B cell (primary cell): ENCODE measurements around the gene UGT1A7. TPM values are rescaled to one million over a fixed set of nuclear protein-coding genes. Genes with fewer than 3 reads are reported as not detected.

ENCODE experiments used
- ATAC-seq: fragments of 200-7000 bp; cut with Tn5 transposase; one replicate; pipeline ENCODE4 v1.10.0; 2021; ENCODE audit warnings: low read depth, mild to moderate bottlenecking, moderate number of reproducible peaks, moderate library complexity
- CTCF ChIA-PET: fragments of 350-600 bp; sonication (Branson Sonifier 250); formaldehyde crosslinking; loops from one replicate; lab custom pipeline; 2021; ENCODE audit warnings: antibody characterized with exemption, inconsistent platforms; lab: Charles Lee
- POLR2A ChIA-PET: fragments of 350-600 bp; sonication (Branson Sonifier 250); formaldehyde crosslinking; loops from one replicate; lab custom pipeline; 2021; ENCODE audit warnings: antibody characterized with exemption; lab: Charles Lee
- DNase-seq: peaks from one replicate; pipeline ENCODE4 v3.0.0; 2013
- H2AFZ ChIP-seq: 2 replicates; pipeline ENCODE4 v1.6.1; 2012; ENCODE audit warnings: mild to moderate bottlenecking, low read depth, low read length; ENCODE audit not compliant: insufficient read depth, poor library complexity, severe bottlenecking
- H3K27ac ChIP-seq, 2 donors: 1 replicate in 1 of 2; 2 replicates in 1 of 2; pipeline ENCODE4 v1.5.1; 2012 to 2013; ENCODE audit warnings: low read length in 2 of 2, mild to moderate bottlenecking in 2 of 2, moderate library complexity in 1 of 2
- H3K27me3 ChIP-seq, 4 experiments: fragments of 200-600 bp in 1 of 4; sonication (generic) in 1 of 4; replicated peaks in 1 of 4; 1 replicate in 2 of 4; 2 replicates in 2 of 4; pipeline versions ENCODE4 v1.6.1 to v1.7.0; 2013 to 2016; ENCODE audit warnings: low read length in 3 of 4, mild to moderate bottlenecking in 2 of 4, mixed read lengths in 1 of 4, moderate library complexity in 1 of 4; ENCODE audit not compliant: insufficient read depth in 4 of 4, control insufficient read depth in 3 of 4; ENCODE audit errors: control extremely low read depth in 1 of 4
- H3K36me3 ChIP-seq, 2 experiments: replicated peaks in 1 of 2; 1 replicate in 1 of 2; 2 replicates in 1 of 2; pipeline versions ENCODE4 v1.6.1 to v1.7.1; 2013; ENCODE audit warnings: low read length in 1 of 2; ENCODE audit not compliant: insufficient read depth in 2 of 2, control insufficient read depth in 1 of 2; ENCODE audit errors: control extremely low read depth in 1 of 2, extremely low read depth in 1 of 2
- H3K4me1 ChIP-seq, 2 donors: fragments of 200-600 bp in 1 of 2; sonication (generic) in 1 of 2; 1 replicate in 1 of 2; 2 replicates in 1 of 2; pipeline versions ENCODE4 v1.5.1 to v1.6.1; 2013 to 2017; ENCODE audit warnings: low read length in 2 of 2; ENCODE audit not compliant: control insufficient read depth in 2 of 2, insufficient read depth in 2 of 2
- H3K4me2 ChIP-seq: replicated peaks from 2 replicates; pipeline ENCODE3; 2012; ENCODE audit warnings: mild to moderate bottlenecking, low read depth, low read length; ENCODE audit not compliant: poor library complexity, severe bottlenecking
- H3K4me3 ChIP-seq, 5 experiments: fragments of 200-600 bp in 1 of 5; sonication (generic) in 1 of 5; 1 replicate in 3 of 5; 2 replicates in 2 of 5; pipeline versions ENCODE4 v1.5.1 to v1.7.0; 2011 to 2016; ENCODE audit warnings: low read length in 4 of 5, mild to moderate bottlenecking in 4 of 5, low read depth in 2 of 5, control low read depth in 1 of 5, moderate library complexity in 1 of 5; ENCODE audit not compliant: insufficient read depth in 1 of 5; ENCODE audit errors: control extremely low read depth in 1 of 5, extremely low read depth in 1 of 5
- H3K79me2 ChIP-seq: fragments of 200-600 bp; sonication (generic); one replicate; pipeline ENCODE4 v1.6.0; 2016; ENCODE audit warnings: low read length; ENCODE audit not compliant: control insufficient read depth, insufficient read depth
- H3K9ac ChIP-seq: fragments of 200-600 bp; sonication (generic); 2 replicates; pipeline ENCODE4 v1.6.1; 2017; ENCODE audit warnings: mild to moderate bottlenecking, low read length, moderate library complexity
- H3K9me3 ChIP-seq, 3 donors: one replicate each; pipeline versions ENCODE4 v1.6.1 to v1.7.1; 2013; ENCODE audit warnings: low read length in 2 of 3; ENCODE audit not compliant: control insufficient read depth in 2 of 3, insufficient read depth in 1 of 3; ENCODE audit errors: control extremely low read depth in 1 of 3
- H4K20me1 ChIP-seq: 2 replicates; pipeline ENCODE4 v1.6.0; 2012; ENCODE audit warnings: mild to moderate bottlenecking, low read length; ENCODE audit not compliant: insufficient read depth, control insufficient read depth, poor library complexity, severe bottlenecking
- H3K27ac Mint-ChIP-seq: one replicate; pipeline ENCODE4 v1.8.0; 2021; ENCODE audit warnings: mixed read lengths
- H3K27me3 Mint-ChIP-seq: one replicate; pipeline ENCODE4 v1.8.0; 2021; ENCODE audit warnings: mixed read lengths
- H3K4me1 Mint-ChIP-seq: one replicate; pipeline ENCODE4 v1.8.0; 2021; ENCODE audit warnings: mixed read lengths
- H3K4me3 Mint-ChIP-seq: one replicate; pipeline ENCODE4 v1.8.0; 2021; ENCODE audit warnings: mixed read lengths
- H3K9me3 Mint-ChIP-seq: one replicate; pipeline ENCODE4 v1.8.0; 2022; ENCODE audit warnings: mixed read lengths; ENCODE audit not compliant: insufficient read depth
- EZH2 ChIP-seq: IDR thresholded peaks from 2 replicates; pipeline ENCODE4 v1.6.1; 2012; ENCODE audit warnings: borderline replicate concordance, low read depth, mild to moderate bottlenecking, moderate library complexity, low read length; ENCODE audit not compliant: insufficient read depth, poor library complexity, severe bottlenecking
- WGBS: methylation state at CpG from one replicate; pipeline ENCODE4 v1.1.5; 2013; ENCODE audit warnings: missing lambda C conversion rate; ENCODE audit not compliant: insufficient coverage; 5-methylcytosine and 5-hydroxymethylcytosine counted together
- intact Hi-C: fragments of 100-400 bp; cut with micrococcal nuclease; formaldehyde crosslinking; loops from one replicate; pipeline ENCODE4 v1.10.0; 2022
- polyA plus RNA-seq: library from polyadenylated mRNA; depleted of rRNA; stranded (reverse); fragments of >200 nt; gene quantifications from 2 replicates; pipeline ENCODE4 v1.2.3, GENCODE V29; 2012
- total RNA-seq, 2 donors: library from RNA; stranded (reverse); fragments of 120-200 nt in 1 of 2; gene quantifications; 1 replicate in 1 of 2; 2 replicates in 1 of 2; pipeline versions ENCODE4 v1.2.3 to v1.2.4, GENCODE V29; 2013 to 2022
- TF ChIP-seq, protein P1 (sequence below): fragments of 200-600 bp; IDR thresholded peaks from one replicate; pipeline ENCODE4 v1.8.0; 2022; ENCODE audit warnings: antibody characterized with exemption, mild to moderate bottlenecking

UGT1A7 gene
- total and polyA plus RNA-seq, 2 donors (not counting 1 experiment from before 2014, with no cell fraction given) = not detected

DNA sequence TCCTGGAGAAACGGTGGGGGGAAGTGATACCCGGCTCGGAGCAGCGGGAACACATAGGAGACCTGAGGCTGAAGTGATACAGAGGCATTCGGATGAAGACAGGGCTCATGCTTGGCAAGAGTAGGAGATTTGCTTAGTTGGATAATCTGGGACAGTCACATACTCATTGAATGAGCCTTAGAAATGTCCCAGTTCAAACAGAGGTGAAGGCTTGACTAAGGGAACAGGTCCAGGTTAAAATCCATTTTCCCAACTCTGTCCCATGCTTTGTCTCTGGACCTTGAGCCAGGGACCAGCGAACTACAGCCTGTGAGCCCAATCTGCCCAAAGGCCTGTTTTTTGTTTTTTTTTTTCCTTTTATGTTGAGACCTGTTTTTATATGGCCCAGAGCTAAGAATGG, 12.3 kb downstream of the UGT1A7 start:
- TF ChIP-seq EZH2 = no peak
- TF ChIP-seq, protein P1, sequence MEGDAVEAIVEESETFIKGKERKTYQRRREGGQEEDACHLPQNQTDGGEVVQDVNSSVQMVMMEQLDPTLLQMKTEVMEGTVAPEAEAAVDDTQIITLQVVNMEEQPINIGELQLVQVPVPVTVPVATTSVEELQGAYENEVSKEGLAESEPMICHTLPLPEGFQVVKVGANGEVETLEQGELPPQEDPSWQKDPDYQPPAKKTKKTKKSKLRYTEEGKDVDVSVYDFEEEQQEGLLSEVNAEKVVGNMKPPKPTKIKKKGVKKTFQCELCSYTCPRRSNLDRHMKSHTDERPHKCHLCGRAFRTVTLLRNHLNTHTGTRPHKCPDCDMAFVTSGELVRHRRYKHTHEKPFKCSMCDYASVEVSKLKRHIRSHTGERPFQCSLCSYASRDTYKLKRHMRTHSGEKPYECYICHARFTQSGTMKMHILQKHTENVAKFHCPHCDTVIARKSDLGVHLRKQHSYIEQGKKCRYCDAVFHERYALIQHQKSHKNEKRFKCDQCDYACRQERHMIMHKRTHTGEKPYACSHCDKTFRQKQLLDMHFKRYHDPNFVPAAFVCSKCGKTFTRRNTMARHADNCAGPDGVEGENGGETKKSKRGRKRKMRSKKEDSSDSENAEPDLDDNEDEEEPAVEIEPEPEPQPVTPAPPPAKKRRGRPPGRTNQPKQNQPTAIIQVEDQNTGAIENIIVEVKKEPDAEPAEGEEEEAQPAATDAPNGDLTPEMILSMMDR = no peak
- intact Hi-C loops = no loop called here
- Mint-ChIP-seq H3K27ac (no peak overlapping the region), H3K27me3 (peaks cover 16% of the 10 kb centered on the region), H3K4me3 (no peak overlapping the region), H3K4me1 (no peaks in the 10 kb centered on the region), H3K9me3 (no peaks in the 10 kb centered on the region)
- Histone ChIP-seq H3K36me3 (no peaks in the 10 kb centered on the region), H3K4me3 (no peak overlapping the region), H2AFZ (no peak overlapping the region), H3K9me3 (no peaks in the 10 kb centered on the region), H3K27ac (no peak overlapping the region), H3K9ac (no peak overlapping the region), H3K4me2 (no peak overlapping the region), H4K20me1 (no peaks in the 10 kb centered on the region), H3K79me2 (no peaks in the 10 kb centered on the region), H3K27me3 (no peaks in the 10 kb centered on the region), H3K4me1 (no peaks in the 10 kb centered on the region)
- ChIA-PET POLR2A (no interaction called here), CTCF (no interaction called here)
- WGBS = 98% methylated on average over 5 of the region's 6 CpGs
- DNase-seq (no peak), ATAC-seq (no peak)

DNA sequence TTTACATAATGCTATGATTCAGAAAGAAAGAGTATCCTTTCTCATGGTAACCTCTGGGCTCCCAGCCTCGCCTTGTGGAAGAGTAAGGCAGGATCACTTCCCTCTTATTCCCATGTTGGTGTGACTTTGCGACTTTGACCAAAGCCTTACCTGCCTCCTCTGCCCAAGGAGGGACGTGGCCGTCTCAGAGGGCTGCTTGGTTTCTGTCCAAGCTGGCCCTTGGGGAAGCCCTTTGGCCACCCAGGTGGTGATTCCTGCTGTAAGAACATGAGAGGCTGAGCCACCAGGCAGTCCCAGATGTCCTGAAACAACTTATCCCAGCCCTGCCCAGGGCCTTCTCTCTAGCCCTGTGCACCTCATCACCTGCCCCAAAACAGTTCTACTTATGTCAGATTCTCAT, 17.0 kb downstream of the UGT1A7 start:
- H3K27ac ChIP-seq = no peak overlapping the region
- no peaks in the 10 kb centered on the region for H3K27me3 ChIP-seq
- TF ChIP-seq, protein P1 = no peak
- TF ChIP-seq EZH2 = no peak
- DNase-seq (no peak), ATAC-seq (no peak)
- peaks cover 14% of the 10 kb centered on the region for H3K27me3 Mint-ChIP-seq
- WGBS = 92% methylated on average over 3 of the region's 4 CpGs
- H3K79me2 ChIP-seq = no peaks in the 10 kb centered on the region
- no peaks in the 10 kb centered on the region for H4K20me1 ChIP-seq
- no peak overlapping the region for H2AFZ ChIP-seq
- no peaks in the 10 kb centered on the region for H3K4me1 Mint-ChIP-seq
- H3K9ac ChIP-seq = no peak overlapping the region
- intact Hi-C loops = no loop called here
- ChIA-PET POLR2A (no interaction called here), CTCF (no interaction called here)
- H3K4me2 ChIP-seq = no peak overlapping the region
- H3K9me3 ChIP-seq = peaks cover 0 to 1% (median 0%) of the 10 kb centered on the region in 3 donors
- H3K9me3 Mint-ChIP-seq = no peaks in the 10 kb centered on the region
- no peak overlapping the region for H3K4me3 ChIP-seq
- H3K4me3 Mint-ChIP-seq = no peak overlapping the region
- H3K36me3 ChIP-seq = no peaks in the 10 kb centered on the region
- no peak overlapping the region for H3K27ac Mint-ChIP-seq
- no peaks in the 10 kb centered on the region for H3K4me1 ChIP-seq
